PC-9 (cell line): ENCODE results near the gene GPRIN1.

Experiments used
- EZH2 ChIP-seq: fragments of 200-600 bp; sonication (generic); IDR thresholded peaks from 2 replicates; pipeline ENCODE4 v1.8.0; 2017; ENCODE audit warnings: antibody characterized with exemption, low read depth
- TF ChIP-seq, protein P1 (sequence below): fragments of 200-600 bp; sonication (generic); conservative IDR thresholded peaks from 2 replicates; pipeline ENCODE4 v1.6.1; 2017; ENCODE audit warnings: mixed run types, antibody characterized with exemption, mild to moderate bottlenecking, moderate library complexity

DNA sequence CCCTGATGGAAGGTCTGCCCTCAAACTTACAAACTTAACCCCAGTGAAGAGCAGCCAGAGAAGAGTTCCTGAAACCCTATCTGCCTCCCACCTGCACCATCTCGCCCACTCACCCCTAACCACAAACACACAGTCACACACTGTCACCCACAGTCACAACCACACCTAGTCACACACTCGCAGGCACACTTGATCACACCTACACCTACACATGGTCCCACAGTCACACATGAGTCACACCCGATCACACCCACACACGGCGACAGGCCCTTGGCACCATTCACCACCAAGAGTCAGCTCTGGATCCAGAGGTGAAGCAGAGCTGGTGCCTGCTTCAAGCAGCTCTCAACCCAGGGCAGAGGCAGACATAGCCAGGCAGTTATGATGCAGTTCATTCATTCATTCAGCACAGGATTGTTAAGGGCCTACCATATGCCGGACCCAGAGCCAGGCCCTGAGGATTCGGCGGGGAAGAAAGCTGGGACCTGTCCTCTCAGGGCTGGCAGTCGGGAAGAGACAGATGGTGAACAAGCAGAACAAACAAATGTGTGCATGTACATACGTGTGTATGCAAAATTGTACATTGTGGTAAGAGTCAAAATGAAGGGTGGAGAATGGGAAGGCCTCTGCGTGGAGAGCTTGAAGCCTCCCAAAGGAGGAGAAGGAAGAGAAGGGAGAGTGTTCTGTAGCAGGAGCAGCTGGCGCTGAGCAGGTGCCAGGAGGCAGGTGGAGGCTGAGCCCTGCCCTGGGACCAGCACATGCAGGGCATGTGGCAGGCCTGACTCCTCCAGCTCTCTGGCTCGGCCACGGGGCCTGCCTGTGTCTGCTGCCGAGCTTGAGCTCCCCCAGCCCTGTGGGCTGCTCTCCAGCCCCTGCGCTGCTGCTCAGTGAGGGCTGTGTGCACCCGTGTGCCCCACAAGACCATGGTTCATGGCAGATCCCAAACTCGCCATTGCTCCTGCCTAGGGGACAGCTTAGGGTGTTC is 43.7 kb upstream of the GPRIN1 start:
- TF ChIP-seq, protein P1, sequence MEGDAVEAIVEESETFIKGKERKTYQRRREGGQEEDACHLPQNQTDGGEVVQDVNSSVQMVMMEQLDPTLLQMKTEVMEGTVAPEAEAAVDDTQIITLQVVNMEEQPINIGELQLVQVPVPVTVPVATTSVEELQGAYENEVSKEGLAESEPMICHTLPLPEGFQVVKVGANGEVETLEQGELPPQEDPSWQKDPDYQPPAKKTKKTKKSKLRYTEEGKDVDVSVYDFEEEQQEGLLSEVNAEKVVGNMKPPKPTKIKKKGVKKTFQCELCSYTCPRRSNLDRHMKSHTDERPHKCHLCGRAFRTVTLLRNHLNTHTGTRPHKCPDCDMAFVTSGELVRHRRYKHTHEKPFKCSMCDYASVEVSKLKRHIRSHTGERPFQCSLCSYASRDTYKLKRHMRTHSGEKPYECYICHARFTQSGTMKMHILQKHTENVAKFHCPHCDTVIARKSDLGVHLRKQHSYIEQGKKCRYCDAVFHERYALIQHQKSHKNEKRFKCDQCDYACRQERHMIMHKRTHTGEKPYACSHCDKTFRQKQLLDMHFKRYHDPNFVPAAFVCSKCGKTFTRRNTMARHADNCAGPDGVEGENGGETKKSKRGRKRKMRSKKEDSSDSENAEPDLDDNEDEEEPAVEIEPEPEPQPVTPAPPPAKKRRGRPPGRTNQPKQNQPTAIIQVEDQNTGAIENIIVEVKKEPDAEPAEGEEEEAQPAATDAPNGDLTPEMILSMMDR, result no peak
- TF ChIP-seq EZH2, result no peak
